GM12878 (cell line): ENCODE results near the gene SLFNL1. TPM values are rescaled to one million over a fixed set of nuclear protein-coding genes. Genes with fewer than 3 reads are reported as not detected.

Experiments
- EED ChIP-seq: sonication (generic); IDR thresholded peaks from 2 replicates; pipeline ENCODE4 v1.6.1; 2016; ENCODE audit warnings: antibody characterized with exemption, low read depth
- FOS ChIP-seq: IDR thresholded peaks from 3 replicates; pipeline ENCODE4 v1.6.1; 2011; ENCODE audit warnings: borderline replicate concordance; ENCODE audit not compliant: insufficient read length; ENCODE audit errors: extremely low read depth
- IKZF1 ChIP-seq: fragments of 450-650 bp; conservative IDR thresholded peaks from 2 replicates; pipeline ENCODE4 v1.6.1; 2017; ENCODE audit warnings: antibody characterized with exemption, mild to moderate bottlenecking
- JUND ChIP-seq: IDR thresholded peaks from 2 replicates; pipeline ENCODE4 v1.6.1; 2012; ENCODE audit warnings: low read depth, mild to moderate bottlenecking, low read length, improper control_type of control experiment, moderate library complexity
- MTA2 ChIP-seq: fragments of 450-650 bp; IDR thresholded peaks from 2 replicates; pipeline ENCODE4 v1.6.1; 2016; ENCODE audit warnings: low read depth, mild to moderate bottlenecking, moderate library complexity
- NKRF ChIP-seq: fragments of 450-650 bp; conservative IDR thresholded peaks from 2 replicates; pipeline ENCODE4 v1.6.1; 2017; ENCODE audit warnings: mild to moderate bottlenecking, moderate library complexity
- RFX5 ChIP-seq: IDR thresholded peaks from 2 replicates; pipeline ENCODE4 v1.6.1; 2011; ENCODE audit warnings: low read depth, low read length, improper control_type of control experiment
- SPI1 ChIP-seq: IDR thresholded peaks from 2 replicates; pipeline ENCODE4 v1.6.1; 2011; ENCODE audit warnings: low read depth, mild to moderate bottlenecking, low read length, moderate library complexity, borderline replicate concordance; ENCODE audit not compliant: insufficient read depth
- TAF1 ChIP-seq: IDR thresholded peaks from 2 replicates; pipeline ENCODE4 v1.6.1; 2011; ENCODE audit warnings: mild to moderate bottlenecking, low read depth, low read length, borderline replicate concordance
- ZBED1 ChIP-seq: IDR thresholded peaks from 2 replicates; pipeline ENCODE4 v1.6.1; 2016; ENCODE audit warnings: borderline replicate concordance
- ZNF24 ChIP-seq: fragments of 450-650 bp; IDR thresholded peaks from 2 replicates; pipeline ENCODE4 v1.6.1; 2017; ENCODE audit warnings: antibody characterized with exemption, mild to moderate bottlenecking
- ZNF274 ChIP-seq: IDR thresholded peaks from one replicate; pipeline ENCODE4 v1.8.0; 2011; ENCODE audit not compliant: insufficient read length, insufficient read depth
- polyA plus RNA-seq, 11 experiments: library from polyadenylated mRNA; depleted of rRNA in 4 of 11; unstranded in 6 of 11; stranded (reverse) in 5 of 11; fragments of >200 nt; fragmentation: Nextera tagmentation in 4 of 11; fragmentation: Illumina TruSeq in 1 of 11; extraction: Ambion mirVana in 4 of 11; extraction: Trizol in 1 of 11; gene quantifications; 1 replicate in 1 of 11; 2 replicates in 10 of 11; pipeline versions ENCODE4 v1.2.1 to v1.2.3, GENCODE V29; 2011 to 2016; ENCODE audit warnings: inconsistent platforms in 2 of 11, missing spikeins in 2 of 11, low read depth in 1 of 11
- total RNA-seq, 4 experiments: library from RNA; depleted of rRNA in 3 of 4; stranded (reverse); fragments of >200 nt in 3 of 4; fragmentation: Illumina TruSeq in 1 of 4; extraction: Trizol in 1 of 4; gene quantifications; 2 replicates each; pipeline versions ENCODE4 v1.2.1 to v1.2.3, GENCODE V29; 2013 to 2021
- TF ChIP-seq, protein P1 (sequence below): IDR thresholded peaks from 2 replicates; pipeline ENCODE4 v1.6.1; 2012; ENCODE audit warnings: mild to moderate bottlenecking, low read depth, low read length

The SLFNL1 gene
- total and polyA plus RNA-seq, 10 of the 15 experiments (the other 5 are each of a cell fraction or from before 2014, with no cell fraction given): 0.05 to 0.98 (median 0.16) TPM; not detected in 2

GRCh38 chr1:41003640-41004220, 17.8 kb downstream of the SLFNL1 start (continued):
- TF ChIP-seq, protein P1, sequence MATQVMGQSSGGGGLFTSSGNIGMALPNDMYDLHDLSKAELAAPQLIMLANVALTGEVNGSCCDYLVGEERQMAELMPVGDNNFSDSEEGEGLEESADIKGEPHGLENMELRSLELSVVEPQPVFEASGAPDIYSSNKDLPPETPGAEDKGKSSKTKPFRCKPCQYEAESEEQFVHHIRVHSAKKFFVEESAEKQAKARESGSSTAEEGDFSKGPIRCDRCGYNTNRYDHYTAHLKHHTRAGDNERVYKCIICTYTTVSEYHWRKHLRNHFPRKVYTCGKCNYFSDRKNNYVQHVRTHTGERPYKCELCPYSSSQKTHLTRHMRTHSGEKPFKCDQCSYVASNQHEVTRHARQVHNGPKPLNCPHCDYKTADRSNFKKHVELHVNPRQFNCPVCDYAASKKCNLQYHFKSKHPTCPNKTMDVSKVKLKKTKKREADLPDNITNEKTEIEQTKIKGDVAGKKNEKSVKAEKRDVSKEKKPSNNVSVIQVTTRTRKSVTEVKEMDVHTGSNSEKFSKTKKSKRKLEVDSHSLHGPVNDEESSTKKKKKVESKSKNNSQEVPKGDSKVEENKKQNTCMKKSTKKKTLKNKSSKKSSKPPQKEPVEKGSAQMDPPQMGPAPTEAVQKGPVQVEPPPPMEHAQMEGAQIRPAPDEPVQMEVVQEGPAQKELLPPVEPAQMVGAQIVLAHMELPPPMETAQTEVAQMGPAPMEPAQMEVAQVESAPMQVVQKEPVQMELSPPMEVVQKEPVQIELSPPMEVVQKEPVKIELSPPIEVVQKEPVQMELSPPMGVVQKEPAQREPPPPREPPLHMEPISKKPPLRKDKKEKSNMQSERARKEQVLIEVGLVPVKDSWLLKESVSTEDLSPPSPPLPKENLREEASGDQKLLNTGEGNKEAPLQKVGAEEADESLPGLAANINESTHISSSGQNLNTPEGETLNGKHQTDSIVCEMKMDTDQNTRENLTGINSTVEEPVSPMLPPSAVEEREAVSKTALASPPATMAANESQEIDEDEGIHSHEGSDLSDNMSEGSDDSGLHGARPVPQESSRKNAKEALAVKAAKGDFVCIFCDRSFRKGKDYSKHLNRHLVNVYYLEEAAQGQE: no peak
- peak; percentile 52; the same call in 1 of the 2 replicates for TF ChIP-seq EED
- TF ChIP-seq ZBED1: no peak
- peak; percentile 80; the same call in 1 of the 2 replicates for TF ChIP-seq JUND
- TF ChIP-seq IKZF1: peak; percentile 31; the same call in 1 of the 2 replicates
- no peak for TF ChIP-seq TAF1
- TF ChIP-seq RFX5: no peak
- no peak for TF ChIP-seq ZNF274
- TF ChIP-seq NKRF: no peak
- TF ChIP-seq ZNF24: no peak
- 0 out of 2 replicates have a peak, but pooled peaks have one; percentile 46 for TF ChIP-seq MTA2
- 0 out of 2 replicates have a peak, but pooled peaks have one; percentile 9 for TF ChIP-seq SPI1
- no peak for TF ChIP-seq FOS
